GM06990 (cell line): ENCODE results near the gene SNX19.

ENCODE experiments used
- DNase-seq: peaks from one replicate; pipeline ENCODE4 v3.0.0-alpha.2; 2011; ENCODE audit not compliant: insufficient read length; ENCODE audit errors: extremely low read depth
- H3K27me3 ChIP-seq: replicated peaks from 2 replicates; pipeline ENCODE4 v1.6.0; 2011; ENCODE audit warnings: low read length; ENCODE audit not compliant: control insufficient read depth, insufficient read depth
- H3K36me3 ChIP-seq: 2 replicates; pipeline ENCODE4 v1.5.1; 2011; ENCODE audit warnings: low read length; ENCODE audit not compliant: control insufficient read depth, insufficient read depth
- H3K4me3 ChIP-seq: replicated peaks from 2 replicates; pipeline ENCODE4 v1.5.1; 2011; ENCODE audit warnings: low read depth, mild to moderate bottlenecking, control low read depth, low read length
- TF ChIP-seq, protein P1 (sequence below): IDR thresholded peaks from 2 replicates; pipeline ENCODE4 v1.5.1; 2011; ENCODE audit warnings: low read length, control low read depth, mild to moderate bottlenecking, inconsistent platforms; ENCODE audit not compliant: insufficient read depth, poor library complexity, severe bottlenecking

Gene SNX19

DNA sequence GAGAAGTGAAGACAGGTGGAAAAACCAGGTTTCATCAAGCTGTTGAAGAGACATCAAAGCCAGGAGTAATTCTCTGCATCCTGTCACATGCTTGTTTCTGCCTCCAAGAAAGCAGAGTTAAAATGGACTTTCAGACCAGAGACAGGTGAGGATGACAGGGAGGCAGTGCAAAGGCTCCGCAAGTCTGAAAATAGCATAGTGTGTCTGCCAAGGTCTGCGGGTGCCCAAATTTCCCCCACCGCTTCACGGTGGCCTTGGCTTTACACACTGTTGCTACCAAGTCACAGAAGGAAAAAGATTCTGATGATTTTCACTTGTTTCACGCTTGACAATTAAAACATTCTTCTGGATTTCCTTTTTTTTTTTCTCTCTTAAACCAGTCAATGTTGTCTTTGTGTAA lies 44.2 kb downstream of the SNX19 start:
- Histone ChIP-seq H3K27me3 (no peaks in the 10 kb centered on the region), H3K4me3 (no peak overlapping the region), H3K36me3 (peaks cover 15% of the 10 kb centered on the region)
- DNase-seq: no peak
- TF ChIP-seq, protein P1, sequence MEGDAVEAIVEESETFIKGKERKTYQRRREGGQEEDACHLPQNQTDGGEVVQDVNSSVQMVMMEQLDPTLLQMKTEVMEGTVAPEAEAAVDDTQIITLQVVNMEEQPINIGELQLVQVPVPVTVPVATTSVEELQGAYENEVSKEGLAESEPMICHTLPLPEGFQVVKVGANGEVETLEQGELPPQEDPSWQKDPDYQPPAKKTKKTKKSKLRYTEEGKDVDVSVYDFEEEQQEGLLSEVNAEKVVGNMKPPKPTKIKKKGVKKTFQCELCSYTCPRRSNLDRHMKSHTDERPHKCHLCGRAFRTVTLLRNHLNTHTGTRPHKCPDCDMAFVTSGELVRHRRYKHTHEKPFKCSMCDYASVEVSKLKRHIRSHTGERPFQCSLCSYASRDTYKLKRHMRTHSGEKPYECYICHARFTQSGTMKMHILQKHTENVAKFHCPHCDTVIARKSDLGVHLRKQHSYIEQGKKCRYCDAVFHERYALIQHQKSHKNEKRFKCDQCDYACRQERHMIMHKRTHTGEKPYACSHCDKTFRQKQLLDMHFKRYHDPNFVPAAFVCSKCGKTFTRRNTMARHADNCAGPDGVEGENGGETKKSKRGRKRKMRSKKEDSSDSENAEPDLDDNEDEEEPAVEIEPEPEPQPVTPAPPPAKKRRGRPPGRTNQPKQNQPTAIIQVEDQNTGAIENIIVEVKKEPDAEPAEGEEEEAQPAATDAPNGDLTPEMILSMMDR: no peak

DNA sequence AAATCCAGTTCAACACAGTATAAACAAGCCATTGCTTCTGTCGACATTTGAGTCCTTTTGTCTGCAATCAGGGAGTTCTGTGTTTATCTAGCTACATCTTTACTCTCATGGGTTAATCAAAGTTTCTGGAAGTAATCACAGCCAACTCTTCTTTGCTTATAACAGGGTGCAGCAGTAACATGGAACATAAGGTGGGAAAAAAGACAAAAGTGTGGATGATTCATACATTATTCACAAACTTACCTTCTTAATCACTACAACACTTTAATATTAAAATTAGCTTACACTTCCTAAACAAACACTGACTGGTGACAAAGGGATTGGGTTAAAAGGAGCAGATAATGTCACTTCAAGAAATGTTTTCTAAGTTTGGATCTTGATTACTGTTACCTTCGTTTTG lies 44.7 kb downstream of the SNX19 start:
- H3K36me3 ChIP-seq: peaks cover 14% of the 10 kb centered on the region
- no peak for DNase-seq
- H3K27me3 ChIP-seq: no peaks in the 10 kb centered on the region
- TF ChIP-seq, protein P1: no peak
- no peak overlapping the region for H3K4me3 ChIP-seq

DNA sequence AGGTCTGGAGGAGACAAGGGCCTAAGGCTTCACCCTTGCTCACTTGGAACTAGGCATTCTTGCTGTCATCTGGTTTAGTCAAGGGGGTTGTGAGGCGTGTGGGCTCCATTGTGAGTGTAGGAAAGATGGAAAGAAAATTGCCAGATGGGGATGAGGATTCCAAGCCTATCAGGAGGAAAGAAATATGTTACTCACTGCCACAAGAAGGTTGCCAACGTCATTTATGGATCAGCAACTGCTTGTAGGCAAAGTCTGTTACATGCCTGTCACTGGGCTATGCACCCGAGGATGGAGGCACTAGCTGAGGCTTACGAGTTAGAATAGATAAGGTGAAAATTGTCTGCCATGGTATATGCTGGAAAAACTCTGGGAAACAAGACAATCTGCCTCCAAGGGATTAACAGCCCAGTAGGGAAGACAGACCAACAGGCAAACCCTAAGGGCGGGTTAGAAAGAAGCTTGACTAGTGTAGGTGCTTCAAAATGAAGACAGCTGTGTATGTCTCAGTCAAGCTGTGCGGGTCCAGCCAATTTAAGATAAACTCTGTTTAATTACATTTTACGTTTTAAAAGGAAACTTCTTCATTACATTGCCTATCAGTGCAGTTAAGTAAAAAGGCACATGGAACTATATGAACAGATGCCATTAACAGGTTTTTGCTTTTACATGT lies 47.4 kb downstream of the SNX19 start:
- no peak for DNase-seq
- Histone ChIP-seq H3K36me3 (peaks cover 9% of the 10 kb centered on the region), H3K4me3 (no peak overlapping the region), H3K27me3 (no peaks in the 10 kb centered on the region)
- TF ChIP-seq, protein P1: no peak

DNA sequence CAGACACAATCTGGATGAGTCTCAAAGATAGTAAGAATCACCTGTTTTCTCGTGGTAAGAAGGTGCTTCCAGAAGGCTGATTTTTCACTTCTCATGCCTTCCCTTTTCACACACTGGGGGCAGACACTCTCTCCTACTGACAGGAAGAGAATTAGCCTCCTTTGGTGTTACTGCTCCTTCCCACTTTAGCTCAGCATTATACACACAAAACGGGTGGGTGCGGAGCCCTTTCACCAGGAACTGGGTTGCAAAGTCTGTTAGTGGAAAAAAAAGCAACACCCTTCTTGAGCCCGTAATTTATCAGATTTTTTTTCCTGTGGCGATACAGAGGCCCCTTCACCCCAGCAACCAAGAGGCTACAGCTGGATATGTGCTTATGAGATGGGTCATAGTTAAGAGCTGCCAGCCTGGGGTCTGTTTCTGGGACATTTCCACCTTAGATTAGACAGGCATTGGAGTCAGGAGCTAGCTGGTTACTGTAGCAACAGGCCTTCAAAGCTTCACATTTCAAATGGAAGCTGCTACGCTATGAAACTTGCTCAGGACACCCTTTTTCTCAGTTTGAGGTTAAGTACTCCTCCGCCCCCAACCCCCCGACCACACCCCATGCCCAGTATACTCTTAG lies 48.1 kb downstream of the SNX19 start:
- no peak for DNase-seq
- no peaks in the 10 kb centered on the region for H3K27me3 ChIP-seq
- H3K36me3 ChIP-seq: peaks cover 9% of the 10 kb centered on the region
- H3K4me3 ChIP-seq: no peak overlapping the region
- TF ChIP-seq, protein P1: no peak

DNA sequence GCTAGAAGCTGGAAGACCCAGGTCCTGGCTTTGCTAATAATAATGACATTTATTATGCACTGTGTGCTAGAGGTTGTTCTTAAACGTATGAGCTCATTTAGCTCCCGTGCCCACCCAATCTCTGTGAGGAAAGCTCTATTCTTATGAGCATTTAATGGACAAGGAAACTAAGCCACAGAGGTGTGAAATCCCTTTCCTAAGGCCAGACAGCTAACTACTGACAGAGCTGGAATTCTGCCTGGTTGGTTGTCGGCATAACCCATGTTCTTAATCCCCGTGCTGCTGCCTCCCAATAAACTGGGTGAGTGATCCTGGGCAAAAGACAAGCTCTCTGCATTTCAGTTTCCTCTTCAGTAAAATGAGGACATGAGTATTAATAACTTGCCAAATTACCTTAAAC lies 49.4 kb downstream of the SNX19 start:
- DNase-seq: no peak
- H3K36me3 ChIP-seq: peaks cover 5% of the 10 kb centered on the region; the same call in 1 of the 2 replicates
- peaks cover 2% of the 10 kb centered on the region; the same call in 1 of the 2 replicates for H3K27me3 ChIP-seq
- TF ChIP-seq, protein P1: no peak
- H3K4me3 ChIP-seq: no peak overlapping the region
